ENCODE measurements around the gene YAP1. TPM values are rescaled to one million over a fixed set of nuclear protein-coding genes. Genes with fewer than 3 reads are reported as not detected.

The YAP1 gene
- total and polyA plus RNA-seq, 7 experiments from 2014 or later: 0.15 TPM; not detected in 6

GRCh38 chr11:102240502-102240901, 130.3 kb downstream of the YAP1 start:
- H3K27ac Mint-ChIP-seq: no peak overlapping the region
- intact Hi-C loops (cut with micrococcal nuclease): no loop called here
- Histone ChIP-seq H3K9me3 (ENCODE audit: control insufficient read depth in 2 of 3, low read length in 3 of 3) (no peaks in the 10 kb centered on the region), H3K4me1 (ENCODE audit: control insufficient read depth in 2 of 2, insufficient read depth in 2 of 2, low read length in 2 of 2) (no peaks in the 10 kb centered on the region), H3K27me3 (ENCODE audit: control insufficient read depth in 2 of 2, insufficient read depth in 2 of 2, low read length in 2 of 2) (no peaks in the 10 kb centered on the region), H3K36me3 (ENCODE audit: control insufficient read depth in 2 of 3, insufficient read depth in 3 of 3, low read length in 3 of 3) (no peaks in the 10 kb centered on the region), H3K27ac (ENCODE audit: low read depth, low read length) (no peak overlapping the region), H3K4me3 (ENCODE audit: low read length) (no peak overlapping the region)
- no peak for DNase-seq
- H3K4me1 Mint-ChIP-seq: no peaks in the 10 kb centered on the region
- no peak overlapping the region for H3K4me3 Mint-ChIP-seq
- no peak for ATAC-seq
- H3K9me3 Mint-ChIP-seq: peaks cover 0 to 3% (median 0%) of the 10 kb centered on the region in 11 donors
- peaks cover 0 to 3% (median 0%) of the 10 kb centered on the region in 5 donors for H3K36me3 Mint-ChIP-seq
- ChIA-PET POLR2A (interaction anchor here (0.5 to 0.6 kb wide), 2 partner anchors 91 to 255 kb away, joined by 3 read pairs; no protein-coding TSS in a partner anchor), CTCF (no interaction called here)
- peaks cover 5 to 30% (median 17%) of the 10 kb centered on the region in 5 donors for H3K27me3 Mint-ChIP-seq

GRCh38 chr11:102241026-102241425, 130.8 kb downstream of the YAP1 start:
- DNase-seq (no peak), ATAC-seq (no peak)
- Mint-ChIP-seq H3K27me3 (peaks cover 5 to 28% (median 16%) of the 10 kb centered on the region in 5 donors), H3K9me3 (peaks cover 0 to 3% (median 0%) of the 10 kb centered on the region in 11 donors), H3K36me3 (peaks cover 0 to 3% (median 0%) of the 10 kb centered on the region in 5 donors), H3K27ac (no peak overlapping the region), H3K4me3 (no peak overlapping the region), H3K4me1 (no peaks in the 10 kb centered on the region)
- CTCF ChIA-PET: no interaction called here
- intact Hi-C loops (cut with micrococcal nuclease): no loop called here
- no peak overlapping the region for H3K4me3 ChIP-seq (ENCODE audit: low read length)
- H3K27me3 ChIP-seq (ENCODE audit: control insufficient read depth in 2 of 2, insufficient read depth in 2 of 2, low read length in 2 of 2): no peaks in the 10 kb centered on the region
- no peak overlapping the region for H3K27ac ChIP-seq (ENCODE audit: low read depth, low read length)
- H3K4me1 ChIP-seq (ENCODE audit: control insufficient read depth in 2 of 2, insufficient read depth in 2 of 2, low read length in 2 of 2): no peaks in the 10 kb centered on the region
- no peaks in the 10 kb centered on the region for H3K9me3 ChIP-seq (ENCODE audit: control insufficient read depth in 2 of 3, low read length in 3 of 3)
- no peaks in the 10 kb centered on the region for H3K36me3 ChIP-seq (ENCODE audit: control insufficient read depth in 2 of 3, insufficient read depth in 3 of 3, low read length in 3 of 3)
- POLR2A ChIA-PET: interaction anchor here (0.5 kb wide), 1 partner anchor 90 kb away, joined by 3 read pairs; no protein-coding TSS in a partner anchor

GRCh38 chr11:102243399-102243884, 133.2 kb downstream of the YAP1 start:
- H3K27me3 ChIP-seq (ENCODE audit: control insufficient read depth in 2 of 2, insufficient read depth in 2 of 2, low read length in 2 of 2): no peaks in the 10 kb centered on the region
- no peak overlapping the region for H3K4me3 ChIP-seq (ENCODE audit: low read length)
- no peak overlapping the region for H3K4me3 Mint-ChIP-seq
- no peak overlapping the region for H3K27ac Mint-ChIP-seq
- no peaks in the 10 kb centered on the region for H3K36me3 ChIP-seq (ENCODE audit: control insufficient read depth in 2 of 3, insufficient read depth in 3 of 3, low read length in 3 of 3)
- H3K9me3 Mint-ChIP-seq: peaks cover 0 to 3% (median 0%) of the 10 kb centered on the region in 11 donors
- no peak overlapping the region for H3K27ac ChIP-seq (ENCODE audit: low read depth, low read length)
- no peak for DNase-seq
- ChIA-PET POLR2A (no interaction called here), CTCF (no interaction called here)
- H3K27me3 Mint-ChIP-seq: peaks cover 0 to 15% (median 4%) of the 10 kb centered on the region in 5 donors
- no peaks in the 10 kb centered on the region for H3K4me1 ChIP-seq (ENCODE audit: control insufficient read depth in 2 of 2, insufficient read depth in 2 of 2, low read length in 2 of 2)
- no peak for ATAC-seq
- intact Hi-C loops (cut with micrococcal nuclease): no loop called here
- H3K36me3 Mint-ChIP-seq: peaks cover 0 to 3% (median 0%) of the 10 kb centered on the region in 5 donors
- H3K4me1 Mint-ChIP-seq: no peaks in the 10 kb centered on the region
- no peaks in the 10 kb centered on the region for H3K9me3 ChIP-seq (ENCODE audit: control insufficient read depth in 2 of 3, low read length in 3 of 3)

- Histone ChIP-seq H3K36me3 (ENCODE audit: control insufficient read depth in 2 of 3, insufficient read depth in 3 of 3, low read length in 3 of 3) (no peaks in the 10 kb centered on the region), H3K27me3 (ENCODE audit: control insufficient read depth in 2 of 2, insufficient read depth in 2 of 2, low read length in 2 of 2) (no peaks in the 10 kb centered on the region), H3K4me1 (ENCODE audit: control insufficient read depth in 2 of 2, insufficient read depth in 2 of 2, low read length in 2 of 2) (no peaks in the 10 kb centered on the region), H3K4me3 (ENCODE audit: low read length) (no peak overlapping the region), H3K9me3 (ENCODE audit: control insufficient read depth in 2 of 3, low read length in 3 of 3) (no peaks in the 10 kb centered on the region), H3K27ac (ENCODE audit: low read depth, low read length) (no peak overlapping the region)
- ChIA-PET POLR2A (no interaction called here), CTCF (no interaction called here)
- no peak for DNase-seq
- Mint-ChIP-seq H3K27me3 (peaks cover 0 to 5% (median 0%) of the 10 kb centered on the region in 5 donors), H3K27ac (no peak overlapping the region), H3K4me1 (no peaks in the 10 kb centered on the region), H3K4me3 (no peak overlapping the region), H3K9me3 (peaks cover 0 to 3% (median 0%) of the 10 kb centered on the region in 11 donors), H3K36me3 (no peaks in the 10 kb centered on the region)
- ATAC-seq: no peak
- intact Hi-C loops (cut with micrococcal nuclease): no loop called here
Measured at GRCh38 chr11:102244681-102245409, 134.6 kb downstream of the YAP1 start.

- H3K27me3 ChIP-seq (ENCODE audit: control insufficient read depth in 2 of 2, insufficient read depth in 2 of 2, low read length in 2 of 2): no peaks in the 10 kb centered on the region
- Mint-ChIP-seq H3K4me1 (no peaks in the 10 kb centered on the region), H3K27me3 (peaks cover 0 to 4% (median 0%) of the 10 kb centered on the region in 5 donors), H3K9me3 (peaks cover 0 to 2% (median 0%) of the 10 kb centered on the region in 11 donors), H3K36me3 (no peaks in the 10 kb centered on the region), H3K4me3 (no peak overlapping the region), H3K27ac (peak overlapping the region in 1 of 9 donors; percentile 79)
- DNase-seq: no peak
- no peak overlapping the region for H3K27ac ChIP-seq (ENCODE audit: low read depth, low read length)
- POLR2A ChIA-PET: no interaction called here
- CTCF ChIA-PET: no interaction called here
- intact Hi-C loops (cut with micrococcal nuclease): no loop called here
- H3K9me3 ChIP-seq (ENCODE audit: control insufficient read depth in 2 of 3, low read length in 3 of 3): no peaks in the 10 kb centered on the region
- H3K4me1 ChIP-seq (ENCODE audit: control insufficient read depth in 2 of 2, insufficient read depth in 2 of 2, low read length in 2 of 2): no peaks in the 10 kb centered on the region
- H3K36me3 ChIP-seq (ENCODE audit: control insufficient read depth in 2 of 3, insufficient read depth in 3 of 3, low read length in 3 of 3): no peaks in the 10 kb centered on the region
- no peak for ATAC-seq
- no peak overlapping the region for H3K4me3 ChIP-seq (ENCODE audit: low read length)
Measured at GRCh38 chr11:102251423-102251822, 141.2 kb downstream of the YAP1 start.

- Mint-ChIP-seq H3K9me3 (peaks cover 0 to 2% (median 0%) of the 10 kb centered on the region in 11 donors), H3K27ac (no peak overlapping the region), H3K4me1 (no peaks in the 10 kb centered on the region), H3K27me3 (peaks cover 0 to 4% (median 0%) of the 10 kb centered on the region in 5 donors), H3K36me3 (no peaks in the 10 kb centered on the region), H3K4me3 (no peak overlapping the region)
- ATAC-seq: no peak
- no peaks in the 10 kb centered on the region for H3K4me1 ChIP-seq (ENCODE audit: control insufficient read depth in 2 of 2, insufficient read depth in 2 of 2, low read length in 2 of 2)
- CTCF ChIA-PET: no interaction called here
- H3K4me3 ChIP-seq (ENCODE audit: low read length): no peak overlapping the region
- POLR2A ChIA-PET: no interaction called here
- intact Hi-C loops (cut with micrococcal nuclease): no loop called here
- H3K36me3 ChIP-seq (ENCODE audit: control insufficient read depth in 2 of 3, insufficient read depth in 3 of 3, low read length in 3 of 3): no peaks in the 10 kb centered on the region
- no peak for DNase-seq
- H3K27me3 ChIP-seq (ENCODE audit: control insufficient read depth in 2 of 2, insufficient read depth in 2 of 2, low read length in 2 of 2): no peaks in the 10 kb centered on the region
- H3K27ac ChIP-seq (ENCODE audit: low read depth, low read length): no peak overlapping the region
- H3K9me3 ChIP-seq (ENCODE audit: control insufficient read depth in 2 of 3, low read length in 3 of 3): no peaks in the 10 kb centered on the region
Measured at GRCh38 chr11:102252339-102252891, 142.2 kb downstream of the YAP1 start.
